ENCODE data around the gene MORN1. TPM values are rescaled to one million over a fixed set of nuclear protein-coding genes. Genes with fewer than 3 reads are reported as not detected.

The MORN1 gene
- total and polyA plus RNA-seq, 2 donors (not counting 3 experiments of a cell fraction or from before 2014, with no cell fraction given) = 4.3 to 6.4 TPM

DNA sequence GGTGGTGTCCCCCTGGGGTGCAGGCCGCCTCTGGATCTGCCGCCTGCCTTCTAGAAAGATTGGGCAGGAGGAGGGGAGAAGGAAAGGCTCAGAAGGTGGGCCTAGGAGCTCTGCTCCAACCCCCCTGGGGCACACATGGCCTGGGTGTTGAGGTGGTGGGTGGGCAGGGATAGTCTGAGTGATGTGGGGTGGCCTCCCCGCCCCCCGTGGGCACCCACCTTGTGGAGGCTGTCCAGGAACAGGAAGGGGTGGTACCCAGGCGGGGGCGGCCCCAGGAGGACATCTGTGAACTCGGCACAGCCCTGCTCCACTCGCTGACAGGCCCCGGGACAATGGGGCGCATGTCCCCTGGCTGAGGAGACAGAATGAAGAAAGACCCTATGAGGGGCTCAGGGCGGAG, 54.9 kb downstream of the MORN1 start:
- FAIRE-seq (no peak), DNase-seq (ENCODE audit: low read depth, low spot score) (no peak)
- no peak overlapping the region for H3K27ac ChIP-seq (ENCODE audit: insufficient read depth, low read depth, low read length)
- dilution Hi-C loops (cut with MboI; ENCODE audit: extremely low pct_ligation_motif_present, low sequenced_read_pairs) (no loop called here), intact Hi-C loops (cut with micrococcal nuclease) (no loop called here)
- H3K9me3 ChIP-seq (replicated peaks; ENCODE audit: control insufficient read depth, insufficient read depth, low read length) = no peaks in the 10 kb centered on the region
- TF ChIP-seq, protein P1, sequence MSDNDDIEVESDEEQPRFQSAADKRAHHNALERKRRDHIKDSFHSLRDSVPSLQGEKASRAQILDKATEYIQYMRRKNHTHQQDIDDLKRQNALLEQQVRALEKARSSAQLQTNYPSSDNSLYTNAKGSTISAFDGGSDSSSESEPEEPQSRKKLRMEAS (IDR thresholded peaks at IDR 0.05; ENCODE audit: insufficient read depth, insufficient read length) = no peak
- TF ChIP-seq JUN (IDR thresholded peaks at IDR 0.05; ENCODE audit: borderline replicate concordance, insufficient read depth, insufficient read length, low read depth) (no peak), EZH2 (IDR thresholded peaks at IDR 0.05; ENCODE audit: borderline replicate concordance, low read depth, low read length, severe bottlenecking) (no peak), POLR2A (IDR thresholded peaks at IDR 0.05; ENCODE audit: low read depth, low read length) (no peak), GATA2 (IDR thresholded peaks at IDR 0.05; ENCODE audit: insufficient read depth, insufficient read length, low read depth, low read length) (no peak), MYC (IDR thresholded peaks at IDR 0.05; ENCODE audit: low read depth, low read length) (no peak), POLR2AphosphoS5 (IDR thresholded peaks at IDR 0.05; ENCODE audit: insufficient read depth, low read depth, low read length) (no peak), FOS (IDR thresholded peaks at IDR 0.05; ENCODE audit: borderline replicate concordance, insufficient read depth, low read length) (no peak)
- TF ChIP-seq, protein P2, sequence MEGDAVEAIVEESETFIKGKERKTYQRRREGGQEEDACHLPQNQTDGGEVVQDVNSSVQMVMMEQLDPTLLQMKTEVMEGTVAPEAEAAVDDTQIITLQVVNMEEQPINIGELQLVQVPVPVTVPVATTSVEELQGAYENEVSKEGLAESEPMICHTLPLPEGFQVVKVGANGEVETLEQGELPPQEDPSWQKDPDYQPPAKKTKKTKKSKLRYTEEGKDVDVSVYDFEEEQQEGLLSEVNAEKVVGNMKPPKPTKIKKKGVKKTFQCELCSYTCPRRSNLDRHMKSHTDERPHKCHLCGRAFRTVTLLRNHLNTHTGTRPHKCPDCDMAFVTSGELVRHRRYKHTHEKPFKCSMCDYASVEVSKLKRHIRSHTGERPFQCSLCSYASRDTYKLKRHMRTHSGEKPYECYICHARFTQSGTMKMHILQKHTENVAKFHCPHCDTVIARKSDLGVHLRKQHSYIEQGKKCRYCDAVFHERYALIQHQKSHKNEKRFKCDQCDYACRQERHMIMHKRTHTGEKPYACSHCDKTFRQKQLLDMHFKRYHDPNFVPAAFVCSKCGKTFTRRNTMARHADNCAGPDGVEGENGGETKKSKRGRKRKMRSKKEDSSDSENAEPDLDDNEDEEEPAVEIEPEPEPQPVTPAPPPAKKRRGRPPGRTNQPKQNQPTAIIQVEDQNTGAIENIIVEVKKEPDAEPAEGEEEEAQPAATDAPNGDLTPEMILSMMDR (IDR thresholded peaks at IDR 0.05; ENCODE audit: extremely low read depth in 1 of 2, insufficient read depth in 1 of 2, low read depth in 1 of 2, low read length in 2 of 2) = no peak
- no peak overlapping the region for H2AFZ ChIP-seq (ENCODE audit: low read depth, low read length)
- H3K36me3 ChIP-seq (ENCODE audit: control insufficient read depth in 2 of 2, extremely low read depth in 1 of 2, insufficient read depth in 2 of 2, low read length in 2 of 2) = no peaks in the 10 kb centered on the region
- CTCF ChIA-PET = no interaction called here
- no peak overlapping the region for H3K4me3 ChIP-seq (replicated peaks in 1 of 3; ENCODE audit: insufficient read depth in 1 of 3, low read depth in 1 of 3, low read length in 3 of 3)
- no peaks in the 10 kb centered on the region for H3K27me3 ChIP-seq (ENCODE audit: control insufficient read depth in 2 of 2, insufficient read depth in 2 of 2, low read length in 2 of 2)
- H4K20me1 ChIP-seq (replicated peaks; ENCODE audit: control insufficient read depth, extremely low read depth, insufficient read depth, low read length) = no peaks in the 10 kb centered on the region
- no peak overlapping the region for H3K9ac ChIP-seq (replicated peaks; ENCODE audit: extremely low read depth, insufficient read depth, low read length)
- no peak overlapping the region for H3K4me2 ChIP-seq (ENCODE audit: insufficient read depth, low read length)
- POLR2A ChIA-PET = no interaction called here
- H3K79me2 ChIP-seq (ENCODE audit: control insufficient read depth, insufficient read depth, low read length) = no peaks in the 10 kb centered on the region
- no peaks in the 10 kb centered on the region for H3K9me1 ChIP-seq (replicated peaks; ENCODE audit: control insufficient read depth, extremely low read depth, insufficient read depth, low read length)
- H3K4me1 ChIP-seq (ENCODE audit: control insufficient read depth, extremely low read depth, insufficient read depth, low read length) = no peaks in the 10 kb centered on the region
- no TSS peak for BruUV-seq (replicated peaks)
